Tibial artery (tissue), 4 donors: Measurements from ENCODE around the gene FURIN.

Experiments used
- DNase-seq, 2 donors: peaks; one replicate each; pipeline ENCODE4 v3.0.0-alpha.2; 2019
- H3K27ac ChIP-seq, 2 donors: fragments of 200-600 bp; sonication (generic) in 1 of 2; 1 replicate in 1 of 2; 2 replicates in 1 of 2; pipeline ENCODE4 v1.5.1; 2018 to 2019; ENCODE audit warnings: mild to moderate bottlenecking in 1 of 2
- H3K27me3 ChIP-seq, 2 donors: fragments of 200-600 bp; sonication (generic) in 1 of 2; one replicate each; pipeline versions ENCODE4 v1.5.1 to v1.6.0; 2016 to 2019
- H3K36me3 ChIP-seq, 3 donors: fragments of 200-600 bp; sonication (generic) in 2 of 3; one replicate each; pipeline ENCODE4 v1.5.1; 2016 to 2019; ENCODE audit warnings: mild to moderate bottlenecking in 2 of 3
- H3K4me1 ChIP-seq, 4 donors: fragments of 200-600 bp; sonication (generic) in 2 of 4; 1 replicate in 3 of 4; 2 replicates in 1 of 4; pipeline ENCODE4 v1.5.1; 2016 to 2019
- H3K4me3 ChIP-seq, 2 donors: fragments of 200-600 bp; sonication (generic) in 1 of 2; 1 replicate in 1 of 2; 2 replicates in 1 of 2; pipeline ENCODE4 v1.5.1; 2018 to 2019; ENCODE audit warnings: mild to moderate bottlenecking in 2 of 2
- H3K9me3 ChIP-seq, 3 donors: fragments of 200-600 bp; sonication (generic) in 1 of 3; one replicate each; pipeline ENCODE4 v1.5.1; 2016 to 2019
- CTCF ChIP-seq, 2 experiments: fragments of 200-600 bp in 1 of 2; fragments of 450-650 bp in 1 of 2; IDR thresholded peaks; one replicate each; pipeline ENCODE4 v1.5.1; 2017 to 2019; ENCODE audit warnings: antibody characterized with exemption in 2 of 2, mild to moderate bottlenecking in 1 of 2, moderate library complexity in 1 of 2
- intact Hi-C: fragments of 100-400 bp; cut with DNase I; formaldehyde crosslinking; loops from one replicate; pipeline ENCODE4 v1.15.0; 2023; ENCODE audit warnings: low total_unique reads

The FURIN gene

GRCh38 chr15:90866800-90867199 lies 1.6 kb upstream of the FURIN start:
- Histone ChIP-seq H3K27me3 (no peaks in the 10 kb centered on the region), H3K4me1 (peaks cover 0 to 21% (median 19%) of the 10 kb centered on the region in 4 donors), H3K9me3 (no peaks in the 10 kb centered on the region), H3K4me3 (no peak overlapping the region), H3K36me3 (no peaks in the 10 kb centered on the region), H3K27ac (no peak overlapping the region)
- no peak for DNase-seq
- no peak for TF ChIP-seq CTCF (IDR thresholded peaks at IDR 0.05)
- intact Hi-C loops, result no loop called here

GRCh38 chr15:90869140-90869541 lies 753 bp downstream of the FURIN start:
- TF ChIP-seq CTCF (IDR thresholded peaks at IDR 0.05), result no peak
- intact Hi-C loops, result no loop called here
- Histone ChIP-seq H3K36me3 (no peaks in the 10 kb centered on the region), H3K27me3 (no peaks in the 10 kb centered on the region), H3K27ac (peak overlapping the region; percentile 97 to 98), H3K4me1 (peaks cover 0 to 42% (median 36%) of the 10 kb centered on the region in 4 donors), H3K4me3 (no peak overlapping the region), H3K9me3 (no peaks in the 10 kb centered on the region)
- no peak for DNase-seq

- no peak for TF ChIP-seq CTCF (IDR thresholded peaks at IDR 0.05)
- Histone ChIP-seq H3K4me1 (peaks cover 0 to 45% (median 41%) of the 10 kb centered on the region in 4 donors), H3K27me3 (no peaks in the 10 kb centered on the region), H3K27ac (peak overlapping the region; percentile 97 to 98), H3K4me3 (peak overlapping the region in 1 of 2 donors; percentile 87), H3K36me3 (no peaks in the 10 kb centered on the region), H3K9me3 (no peaks in the 10 kb centered on the region)
- peak; percentile 85 to 90 for DNase-seq
- intact Hi-C loops, result loop anchor here (5.0 kb wide), 2 partner anchors 63 to 152 kb away; partner anchors contain the start of genes BLM and HDDC3
Measured at GRCh38 chr15:90869601-90870353, 1.4 kb downstream of the FURIN start.

DNA sequence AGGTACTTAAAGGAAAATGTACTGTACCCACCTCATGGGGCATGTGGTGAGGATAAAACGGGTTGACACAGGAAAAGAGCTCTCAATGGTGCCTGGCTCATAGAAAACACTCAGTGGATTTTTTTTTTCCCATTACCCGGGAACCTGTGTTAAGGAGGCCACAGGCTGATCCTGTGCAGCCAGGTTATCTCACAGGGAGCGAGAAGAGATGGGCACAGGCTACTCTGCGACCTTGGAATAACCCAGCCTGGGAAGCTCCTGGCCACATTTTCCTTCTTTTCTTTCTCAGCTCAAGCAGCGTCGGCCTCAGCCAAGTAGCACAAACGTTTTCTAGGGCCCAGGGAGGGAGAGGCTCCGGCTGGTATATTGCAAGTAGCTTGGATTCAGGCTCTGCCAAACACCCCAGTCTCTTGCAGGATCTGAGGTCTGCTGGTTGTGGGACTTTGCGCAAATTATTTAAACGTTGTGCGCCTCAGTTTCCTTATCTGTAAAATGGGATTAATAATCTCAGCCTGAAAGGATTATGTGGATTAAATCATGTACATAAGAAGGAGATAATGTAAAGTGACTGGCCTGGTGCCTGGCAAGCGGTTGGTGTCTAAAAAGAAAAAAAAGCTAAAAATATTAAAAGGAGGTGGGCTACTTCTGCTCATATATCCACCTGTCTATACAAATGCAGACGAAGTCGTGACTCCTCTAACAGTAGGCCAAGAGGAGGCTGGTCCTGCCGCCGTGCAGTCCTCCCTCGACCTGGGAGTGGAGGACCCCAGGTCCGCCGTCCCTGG lies 2.2 kb downstream of the FURIN start:
- TF ChIP-seq CTCF (IDR thresholded peaks at IDR 0.05), result no peak
- intact Hi-C loops, result loop anchor here (5.0 kb wide), 2 partner anchors 62 to 153 kb away; partner anchors contain the start of genes BLM and HDDC3
- Histone ChIP-seq H3K27me3 (no peaks in the 10 kb centered on the region), H3K9me3 (no peaks in the 10 kb centered on the region), H3K4me3 (peak overlapping the region; percentile 78 to 87), H3K27ac (peak overlapping the region; percentile 97 to 98), H3K36me3 (peaks cover 0 to 2% (median 0%) of the 10 kb centered on the region in 3 donors), H3K4me1 (peaks cover 0 to 45% (median 41%) of the 10 kb centered on the region in 4 donors)
- DNase-seq, result no peak

GRCh38 chr15:90871139-90871715 lies 2.8 kb downstream of the FURIN start:
- Histone ChIP-seq H3K4me1 (peaks cover 0 to 45% (median 41%) of the 10 kb centered on the region in 4 donors), H3K4me3 (peak overlapping the region; percentile 78 to 87), H3K27me3 (no peaks in the 10 kb centered on the region), H3K36me3 (peaks cover 5 to 9% (median 7%) of the 10 kb centered on the region in 3 donors), H3K9me3 (no peaks in the 10 kb centered on the region), H3K27ac (peak overlapping the region; percentile 97 to 98)
- TF ChIP-seq CTCF (IDR thresholded peaks at IDR 0.05), result no peak
- intact Hi-C loops, result loop anchor here (5.0 kb wide), 2 partner anchors 61 to 154 kb away; partner anchors contain the start of genes BLM and HDDC3
- no peak for DNase-seq
